A673 (cell line): Measurements from ENCODE around the gene ATG2B.

ENCODE experiments used
- EZH2 ChIP-seq: fragments of 200-600 bp; sonication (generic); IDR thresholded peaks from 2 replicates; pipeline ENCODE4 v1.6.1; 2017; ENCODE audit warnings: borderline replicate concordance, low read depth, mild to moderate bottlenecking, mixed read lengths, antibody characterized with exemption, low read length; ENCODE audit not compliant: poor library complexity, severe bottlenecking
- TF ChIP-seq, protein P1 (sequence below): fragments of 300-800, 200-600 bp; sonication (generic); conservative IDR thresholded peaks from 2 replicates; pipeline ENCODE4 v1.5.1; 2017; ENCODE audit warnings: low read depth, mild to moderate bottlenecking, antibody characterized with exemption, low read length, moderate library complexity, mixed read lengths

DNA sequence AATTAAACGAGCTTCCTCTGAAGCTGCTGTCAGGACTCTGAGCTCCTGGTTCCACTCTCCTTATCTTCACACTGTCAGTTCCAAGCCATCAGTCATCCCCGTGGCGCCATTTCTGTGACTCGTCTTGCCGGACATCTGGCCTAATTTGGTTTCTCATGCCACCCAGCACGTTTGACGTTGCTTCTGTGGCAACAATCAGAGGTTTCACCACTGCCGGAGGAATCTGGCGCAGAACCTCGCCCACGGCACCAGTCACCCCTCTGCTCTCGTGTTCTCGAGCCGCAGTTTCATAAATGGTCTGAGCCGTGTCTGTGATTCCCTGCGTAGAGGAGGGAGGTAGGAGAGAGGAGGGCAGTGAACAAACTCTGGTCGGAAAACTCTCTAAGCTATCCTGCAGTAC is 77.5 kb downstream of the ATG2B start:
- TF ChIP-seq, protein P1, sequence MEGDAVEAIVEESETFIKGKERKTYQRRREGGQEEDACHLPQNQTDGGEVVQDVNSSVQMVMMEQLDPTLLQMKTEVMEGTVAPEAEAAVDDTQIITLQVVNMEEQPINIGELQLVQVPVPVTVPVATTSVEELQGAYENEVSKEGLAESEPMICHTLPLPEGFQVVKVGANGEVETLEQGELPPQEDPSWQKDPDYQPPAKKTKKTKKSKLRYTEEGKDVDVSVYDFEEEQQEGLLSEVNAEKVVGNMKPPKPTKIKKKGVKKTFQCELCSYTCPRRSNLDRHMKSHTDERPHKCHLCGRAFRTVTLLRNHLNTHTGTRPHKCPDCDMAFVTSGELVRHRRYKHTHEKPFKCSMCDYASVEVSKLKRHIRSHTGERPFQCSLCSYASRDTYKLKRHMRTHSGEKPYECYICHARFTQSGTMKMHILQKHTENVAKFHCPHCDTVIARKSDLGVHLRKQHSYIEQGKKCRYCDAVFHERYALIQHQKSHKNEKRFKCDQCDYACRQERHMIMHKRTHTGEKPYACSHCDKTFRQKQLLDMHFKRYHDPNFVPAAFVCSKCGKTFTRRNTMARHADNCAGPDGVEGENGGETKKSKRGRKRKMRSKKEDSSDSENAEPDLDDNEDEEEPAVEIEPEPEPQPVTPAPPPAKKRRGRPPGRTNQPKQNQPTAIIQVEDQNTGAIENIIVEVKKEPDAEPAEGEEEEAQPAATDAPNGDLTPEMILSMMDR, result no peak
- TF ChIP-seq EZH2, result no peak
